Endothelial cell of umbilical vein (primary cell): Measurements from ENCODE around the gene FCN1. TPM values are rescaled to one million over a fixed set of nuclear protein-coding genes. Genes with fewer than 3 reads are reported as not detected.

ENCODE experiments used
- BruUV-seq: library from RNA; stranded (reverse); fragments of 400-500 nt; replicated peaks from 2 replicates; lab custom pipeline; 2021; lab: Mats Ljungman, UMichigan
- CTCF ChIA-PET: fragments of 300-600, 350-600 bp; sonication (Branson Sonifier 250); formaldehyde crosslinking; loops from one replicate; lab custom pipeline; 2021; ENCODE audit warnings: antibody characterized with exemption, inconsistent platforms; lab: Charles Lee
- POLR2A ChIA-PET: fragments of 300-600, 350-600 bp; sonication (Branson Sonifier 250); formaldehyde crosslinking; loops from one replicate; lab custom pipeline; 2021; ENCODE audit warnings: antibody characterized with exemption, inconsistent platforms; lab: Charles Lee
- DNase-seq: peaks from one replicate; pipeline ENCODE4 v3.0.0-alpha.2; 2011; ENCODE audit warnings: low read depth, low spot score
- FAIRE-seq: peaks from 2 replicates; lab custom pipeline; 2011; peaks lifted over from hg19 to GRCh38; lab: Jason Lieb, UNC
- H2AFZ ChIP-seq: 2 replicates; pipeline ENCODE4 v1.6.0; 2012; ENCODE audit warnings: low read depth, low read length, control low read depth, inconsistent platforms
- H3K27ac ChIP-seq: 2 replicates; pipeline ENCODE4 v1.5.1; 2011; ENCODE audit warnings: low read depth, mild to moderate bottlenecking, control low read depth, low read length, moderate library complexity; ENCODE audit not compliant: insufficient read depth
- H3K27me3 ChIP-seq, 2 experiments: 2 replicates each; pipeline versions ENCODE4 v1.6.0 to v1.6.1; 2011; ENCODE audit warnings: low read length in 2 of 2, mixed read lengths in 1 of 2; ENCODE audit not compliant: control insufficient read depth in 2 of 2, insufficient read depth in 2 of 2
- H3K36me3 ChIP-seq, 2 experiments: 2 replicates in 1 of 2; 3 replicates in 1 of 2; pipeline ENCODE4 v1.5.1; 2011; ENCODE audit warnings: low read length in 2 of 2, mild to moderate bottlenecking in 1 of 2, moderate library complexity in 1 of 2; ENCODE audit not compliant: control insufficient read depth in 2 of 2, insufficient read depth in 2 of 2; ENCODE audit errors: extremely low read depth in 1 of 2
- H3K4me1 ChIP-seq: 3 replicates; pipeline ENCODE4 v1.5.1; 2011; ENCODE audit warnings: mild to moderate bottlenecking, low read length; ENCODE audit not compliant: control insufficient read depth, insufficient read depth; ENCODE audit errors: extremely low read depth
- H3K4me2 ChIP-seq: 2 replicates; pipeline ENCODE4 v1.6.1; 2011; ENCODE audit warnings: low read length, control low read depth, mixed read lengths; ENCODE audit not compliant: insufficient read depth
- H3K4me3 ChIP-seq, 3 experiments: fragments of 200-600 bp in 1 of 3; sonication (generic), shearing (Covaris generic) in 1 of 3; replicated peaks in 1 of 3; 2 replicates each; pipeline ENCODE4 v1.5.1; 2011 to 2016; ENCODE audit warnings: control low read depth in 3 of 3, low read length in 3 of 3, mild to moderate bottlenecking in 2 of 3, inconsistent platforms in 1 of 3, low read depth in 1 of 3, moderate library complexity in 1 of 3; ENCODE audit not compliant: insufficient read depth in 1 of 3
- H3K79me2 ChIP-seq: 2 replicates; pipeline ENCODE4 v1.6.0; 2012; ENCODE audit warnings: low read length, inconsistent platforms; ENCODE audit not compliant: control insufficient read depth, insufficient read depth
- H3K9ac ChIP-seq: replicated peaks from 2 replicates; pipeline ENCODE3; 2011; ENCODE audit warnings: low read length, control low read depth; ENCODE audit not compliant: insufficient read depth; ENCODE audit errors: extremely low read depth
- H3K9me1 ChIP-seq: replicated peaks from 3 replicates; pipeline ENCODE4 v1.6.0; 2011; ENCODE audit warnings: mild to moderate bottlenecking, low read length; ENCODE audit not compliant: control insufficient read depth, insufficient read depth; ENCODE audit errors: extremely low read depth
- H3K9me3 ChIP-seq: replicated peaks from 2 replicates; pipeline ENCODE4 v1.5.1; 2012; ENCODE audit warnings: low read length, inconsistent platforms; ENCODE audit not compliant: control insufficient read depth, insufficient read depth
- H4K20me1 ChIP-seq: replicated peaks from 2 replicates; pipeline ENCODE3; 2011; ENCODE audit warnings: mild to moderate bottlenecking, low read length; ENCODE audit not compliant: control insufficient read depth, insufficient read depth; ENCODE audit errors: extremely low read depth
- CTCF ChIP-seq, 2 donors: IDR thresholded peaks; 1 replicate in 1 of 2; 2 replicates in 1 of 2; pipeline ENCODE4 v1.5.1; 2011; ENCODE audit warnings: low read length in 2 of 2, mild to moderate bottlenecking in 2 of 2, moderate library complexity in 2 of 2, control low read depth in 1 of 2, inconsistent platforms in 1 of 2, low read depth in 1 of 2; ENCODE audit not compliant: insufficient read depth in 1 of 2; ENCODE audit errors: extremely low read depth in 1 of 2
- EZH2 ChIP-seq: IDR thresholded peaks from 2 replicates; pipeline ENCODE4 v1.6.1; 2012; ENCODE audit warnings: borderline replicate concordance, low read depth, mild to moderate bottlenecking, moderate library complexity, low read length, inconsistent platforms; ENCODE audit not compliant: severe bottlenecking
- FOS ChIP-seq: IDR thresholded peaks from 2 replicates; pipeline ENCODE4 v1.6.1; 2011; ENCODE audit warnings: mild to moderate bottlenecking, low read length, moderate library complexity, borderline replicate concordance; ENCODE audit not compliant: insufficient read depth
- GATA2 ChIP-seq: IDR thresholded peaks from 2 replicates; pipeline ENCODE4 v1.7.0; 2011; ENCODE audit warnings: low read depth, mild to moderate bottlenecking, moderate library complexity, mixed read lengths, low read length; ENCODE audit not compliant: insufficient read length, insufficient read depth
- JUN ChIP-seq: IDR thresholded peaks from 2 replicates; pipeline ENCODE4 v1.6.1; 2011; ENCODE audit warnings: borderline replicate concordance, low read depth; ENCODE audit not compliant: insufficient read length, insufficient read depth
- MAX ChIP-seq: IDR thresholded peaks from 2 replicates; pipeline ENCODE4 v1.6.1; 2011; ENCODE audit not compliant: insufficient read depth, insufficient read length
- MYC ChIP-seq: IDR thresholded peaks from one replicate; pipeline ENCODE4 v1.6.1; 2011; ENCODE audit warnings: mild to moderate bottlenecking, low read depth, low read length
- POLR2A ChIP-seq: IDR thresholded peaks from 2 replicates; pipeline ENCODE4 v1.6.1; 2012; ENCODE audit warnings: low read depth, mild to moderate bottlenecking, control low read depth, low read length
- POLR2AphosphoS5 ChIP-seq: IDR thresholded peaks from 2 replicates; pipeline ENCODE4 v1.6.1; 2012; ENCODE audit warnings: low read depth, mild to moderate bottlenecking, control low read depth, low read length, moderate library complexity; ENCODE audit not compliant: insufficient read depth
- dilution Hi-C: fragments of 300-500 bp; cut with MboI; formaldehyde crosslinking; loops from one replicate; pipeline ENCODE4 v1.15.0; 2019; ENCODE audit warnings: low sequenced_read_pairs; ENCODE audit not compliant: extremely low pct_ligation_motif_present
- intact Hi-C: fragments of 100-400 bp; cut with micrococcal nuclease; formaldehyde crosslinking; loops from one replicate; pipeline ENCODE4 v1.10.0; 2022
- polyA plus RNA-seq, 4 experiments: library from polyadenylated mRNA; depleted of rRNA in 3 of 4; stranded (reverse) in 3 of 4; unstranded in 1 of 4; fragments of >200 nt; gene quantifications; 2 replicates each; pipeline versions ENCODE4 v1.2.1 to v1.2.3, GENCODE V29; 2011 to 2012; ENCODE audit warnings: missing spikeins in 1 of 4
- total RNA-seq: library from RNA; stranded (reverse); gene quantifications from 2 replicates; pipeline ENCODE4 v1.2.3, GENCODE V29; 2021

FCN1 gene
- total and polyA plus RNA-seq, 2 donors (not counting 3 experiments of a cell fraction or from before 2014, with no cell fraction given) = not detected

GRCh38 chr9:134950386-134951210, 32.9 kb upstream of the FCN1 start:
- intact Hi-C loops = no loop called here

More at GRCh38 chr9:134950386-134951210, 32.9 kb upstream of the FCN1 start:
- POLR2A ChIA-PET = no interaction called here
- H4K20me1 ChIP-seq = no peaks in the 10 kb centered on the region
- DNase-seq = no peak
- no peak overlapping the region for H2AFZ ChIP-seq
- H3K36me3 ChIP-seq = no peaks in the 10 kb centered on the region
- no peak overlapping the region for H3K4me3 ChIP-seq
- BruUV-seq = no TSS peak
- no peak overlapping the region for H3K27ac ChIP-seq
- no peaks in the 10 kb centered on the region for H3K9me1 ChIP-seq
- dilution Hi-C loops = no loop called here
- H3K27me3 ChIP-seq = no peaks in the 10 kb centered on the region
- TF ChIP-seq MYC (no peak), MAX (no peak), EZH2 (no peak), FOS (no peak), JUN (no peak), POLR2A (no peak), GATA2 (no peak), CTCF (IDR thresholded peaks at IDR 0.05; ENCODE audit: extremely low read depth in 1 of 2, insufficient read depth in 1 of 2, low read depth in 1 of 2, low read length in 2 of 2) (no peak), POLR2AphosphoS5 (no peak)
- FAIRE-seq = no peak
- no peaks in the 10 kb centered on the region for H3K4me1 ChIP-seq
- no peaks in the 10 kb centered on the region for H3K9me3 ChIP-seq
- no peak overlapping the region for H3K9ac ChIP-seq
- H3K4me2 ChIP-seq = no peak overlapping the region
- CTCF ChIA-PET = no interaction called here
- no peaks in the 10 kb centered on the region for H3K79me2 ChIP-seq
